ENCODE results near the gene GLOD4. TPM values are rescaled to one million over a fixed set of nuclear protein-coding genes. Genes with fewer than 3 reads are reported as not detected.
"Not testable (repeated sequence)": the region's sequence is repeated elsewhere in the genome, so short reads cannot be mapped to it uniquely, and the experiment has no call there.

The GLOD4 gene
- total RNA-seq, 6 experiments from 2014 or later = 34.6 to 66.4 (median 39.9) TPM

- WGBS (ENCODE audit: insufficient coverage, low coverage, low lambda C conversion rate, missing lambda C conversion rate) = 80% methylated on average over 12 of the region's 14 CpGs
- no peak for ATAC-seq
- TF ChIP-seq CTCF (IDR thresholded peaks at IDR 0.05) (no peak), POLR2A (IDR thresholded peaks at IDR 0.05) (no peak)
Measured at GRCh38 chr17:789160-789840, 7.2 kb upstream of the GLOD4 start.

GRCh38 chr17:788551-788950, 6.5 kb upstream of the GLOD4 start:
- Histone ChIP-seq H3K36me3 (peaks cover 7 to 37% (median 18%) of the 10 kb centered on the region in 4 donors), H3K9me3 (no peaks in the 10 kb centered on the region), H3K27ac (no peak overlapping the region), H3K4me3 (no peak overlapping the region), H3K4me1 (peaks cover 0 to 4% (median 1%) of the 10 kb centered on the region in 4 donors), H3K27me3 (no peaks in the 10 kb centered on the region)
- 100% methylated on average over 1 of the region's 4 CpGs for WGBS (ENCODE audit: insufficient coverage, low coverage, low lambda C conversion rate, missing lambda C conversion rate)
- intact Hi-C loops (cut with DNase I) = no loop called here
- ATAC-seq (no peak), DNase-seq (no peak)
- no peak for TF ChIP-seq POLR2A (IDR thresholded peaks at IDR 0.05)
- TF ChIP-seq CTCF (IDR thresholded peaks at IDR 0.05) = no peak

More at GRCh38 chr17:789160-789840, 7.2 kb upstream of the GLOD4 start:
- no peaks in the 10 kb centered on the region for H3K4me1 ChIP-seq
- intact Hi-C loops (cut with DNase I) = no loop called here
- H3K36me3 ChIP-seq = peaks cover 7 to 37% (median 18%) of the 10 kb centered on the region in 4 donors
- DNase-seq = no peak
- no peak overlapping the region for H3K27ac ChIP-seq
- H3K27me3 ChIP-seq = no peaks in the 10 kb centered on the region
- H3K4me3 ChIP-seq = no peak overlapping the region
- no peaks in the 10 kb centered on the region for H3K9me3 ChIP-seq

GRCh38 chr17:787641-788221, 5.7 kb upstream of the GLOD4 start:
- intact Hi-C loops (cut with DNase I) = no loop called here
- H3K9me3 ChIP-seq = no peaks in the 10 kb centered on the region
- H3K4me1 ChIP-seq = peaks cover 0 to 11% (median 5%) of the 10 kb centered on the region in 4 donors
- peaks cover 7 to 37% (median 18%) of the 10 kb centered on the region in 4 donors for H3K36me3 ChIP-seq
- no peak overlapping the region for H3K4me3 ChIP-seq
- DNase-seq (no peak), ATAC-seq (no peak)
- no peak overlapping the region for H3K27ac ChIP-seq
- TF ChIP-seq CTCF (IDR thresholded peaks at IDR 0.05) (no peak), POLR2A (IDR thresholded peaks at IDR 0.05) (no peak)
- no peaks in the 10 kb centered on the region for H3K27me3 ChIP-seq
- WGBS (ENCODE audit: insufficient coverage, low coverage, low lambda C conversion rate, missing lambda C conversion rate) = 66% methylated on average over 8 of the region's 12 CpGs

- H3K4me3 ChIP-seq; intact Hi-C loops (cut with DNase I); DNase-seq; H3K27me3 ChIP-seq; ATAC-seq; H3K9me3 ChIP-seq; H3K27ac ChIP-seq: not testable (repeated sequence)
- Histone ChIP-seq H3K36me3 (peaks cover 7 to 22% (median 18%) of the 10 kb centered on the region in 4 donors), H3K4me1 (peaks cover 0 to 17% (median 10%) of the 10 kb centered on the region in 4 donors)
- WGBS (ENCODE audit: insufficient coverage, low coverage, low lambda C conversion rate, missing lambda C conversion rate) = 97% methylated on average over 7 of the region's 7 CpGs
Measured at GRCh38 chr17:785901-786300, 3.8 kb upstream of the GLOD4 start.

- H3K4me1 ChIP-seq = peaks cover 0 to 17% (median 10%) of the 10 kb centered on the region in 4 donors
- 67% methylated on average over 3 of the region's 3 CpGs for WGBS (ENCODE audit: insufficient coverage, low coverage, low lambda C conversion rate, missing lambda C conversion rate)
- H3K4me3 ChIP-seq = no peak overlapping the region
Measured at GRCh38 chr17:784143-784542, 2.1 kb upstream of the GLOD4 start.

More at GRCh38 chr17:784143-784542, 2.1 kb upstream of the GLOD4 start:
- H3K27ac ChIP-seq = no peak overlapping the region
- peaks cover 2 to 15% (median 11%) of the 10 kb centered on the region in 4 donors for H3K36me3 ChIP-seq
- no peaks in the 10 kb centered on the region for H3K27me3 ChIP-seq
- TF ChIP-seq CTCF (IDR thresholded peaks at IDR 0.05) (no peak), POLR2A (IDR thresholded peaks at IDR 0.05) (no peak)
- DNase-seq (no peak), ATAC-seq (no peak)
- no peaks in the 10 kb centered on the region for H3K9me3 ChIP-seq
- intact Hi-C loops (cut with DNase I) = no loop called here
